ENCODE data around the gene ATOSB. TPM values are rescaled to one million over a fixed set of nuclear protein-coding genes. Genes with fewer than 3 reads are reported as not detected.
A peak's percentile ranks its signal among the peaks of the same experiment; 100 is the strongest.

Gene ATOSB
- total RNA-seq, 1 donor from 2014 or later = 51.0 TPM

DNA sequence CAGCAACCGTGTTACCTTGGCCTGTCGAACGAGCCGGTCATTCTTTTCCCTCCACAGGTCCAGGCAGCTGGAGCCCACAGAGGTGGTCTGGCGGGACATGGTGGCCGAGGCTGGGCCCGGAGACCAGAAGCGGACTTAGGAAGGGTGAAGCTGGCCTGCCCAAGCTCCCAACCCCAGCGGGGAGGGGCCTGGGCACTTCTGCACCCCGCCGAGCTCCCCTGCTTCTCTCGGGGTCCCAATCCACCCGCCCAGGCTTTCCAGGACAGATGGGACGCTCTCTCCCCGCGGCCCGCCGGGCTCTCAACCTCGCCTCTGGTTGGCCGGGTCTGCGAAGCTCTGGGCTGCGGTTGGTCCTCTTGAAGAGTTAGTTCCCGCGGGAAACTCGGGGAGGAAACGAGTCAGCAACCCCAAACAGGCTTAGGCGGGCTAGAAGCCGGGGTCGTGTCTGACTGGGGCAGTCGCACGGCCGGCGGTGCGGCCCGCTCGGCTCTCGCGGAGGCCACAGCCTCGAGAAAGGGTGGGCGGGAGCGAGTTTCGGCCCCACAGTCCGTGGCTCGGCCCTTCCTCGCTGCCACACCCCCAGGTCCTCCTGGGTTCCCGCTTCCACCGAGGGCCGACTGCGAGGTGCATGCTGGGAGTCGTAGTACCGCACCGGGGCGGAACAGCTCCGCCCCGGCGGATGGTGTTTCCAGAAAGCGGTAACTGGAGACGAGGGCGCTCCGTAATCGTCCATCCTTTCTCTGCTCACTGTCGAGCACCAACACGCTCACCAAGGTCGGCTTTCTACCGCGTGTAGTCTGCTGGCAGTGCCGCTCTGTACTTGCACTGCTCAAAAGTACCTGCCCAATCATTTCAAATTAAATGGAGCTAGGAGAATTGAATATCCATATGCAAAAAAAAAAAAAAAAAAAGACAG, 36.0 kb downstream of the ATOSB start, which contains the start of gene FANCG:
Gene FANCG (minus strand): TSS at position 517 of the 916 bp plus-strand sequence. CDS start 418 bp downstream, at position 99.
- Mint-ChIP-seq H3K4me1 (ENCODE audit: low read depth, unreplicated experiment) (peaks cover 10% of the 10 kb centered on the region), H3K36me3 (ENCODE audit: unreplicated experiment) (no peaks in the 10 kb centered on the region), H3K27ac (ENCODE audit: unreplicated experiment) (peak within 1 kb of the TSS; percentile 97), H3K27me3 (ENCODE audit: unreplicated experiment) (peaks cover 12% of the 10 kb centered on the region), H3K4me3 (ENCODE audit: unreplicated experiment) (peak within 1 kb of the TSS; percentile 99), H3K9me3 (ENCODE audit: unreplicated experiment) (peaks cover 4% of the 10 kb centered on the region)
- peak; percentile 88 for DNase-seq
- TF ChIP-seq, protein P1, sequence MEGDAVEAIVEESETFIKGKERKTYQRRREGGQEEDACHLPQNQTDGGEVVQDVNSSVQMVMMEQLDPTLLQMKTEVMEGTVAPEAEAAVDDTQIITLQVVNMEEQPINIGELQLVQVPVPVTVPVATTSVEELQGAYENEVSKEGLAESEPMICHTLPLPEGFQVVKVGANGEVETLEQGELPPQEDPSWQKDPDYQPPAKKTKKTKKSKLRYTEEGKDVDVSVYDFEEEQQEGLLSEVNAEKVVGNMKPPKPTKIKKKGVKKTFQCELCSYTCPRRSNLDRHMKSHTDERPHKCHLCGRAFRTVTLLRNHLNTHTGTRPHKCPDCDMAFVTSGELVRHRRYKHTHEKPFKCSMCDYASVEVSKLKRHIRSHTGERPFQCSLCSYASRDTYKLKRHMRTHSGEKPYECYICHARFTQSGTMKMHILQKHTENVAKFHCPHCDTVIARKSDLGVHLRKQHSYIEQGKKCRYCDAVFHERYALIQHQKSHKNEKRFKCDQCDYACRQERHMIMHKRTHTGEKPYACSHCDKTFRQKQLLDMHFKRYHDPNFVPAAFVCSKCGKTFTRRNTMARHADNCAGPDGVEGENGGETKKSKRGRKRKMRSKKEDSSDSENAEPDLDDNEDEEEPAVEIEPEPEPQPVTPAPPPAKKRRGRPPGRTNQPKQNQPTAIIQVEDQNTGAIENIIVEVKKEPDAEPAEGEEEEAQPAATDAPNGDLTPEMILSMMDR (IDR thresholded peaks at IDR 0.05; ENCODE audit: partially characterized antibody, unreplicated experiment) = no peak

DNA sequence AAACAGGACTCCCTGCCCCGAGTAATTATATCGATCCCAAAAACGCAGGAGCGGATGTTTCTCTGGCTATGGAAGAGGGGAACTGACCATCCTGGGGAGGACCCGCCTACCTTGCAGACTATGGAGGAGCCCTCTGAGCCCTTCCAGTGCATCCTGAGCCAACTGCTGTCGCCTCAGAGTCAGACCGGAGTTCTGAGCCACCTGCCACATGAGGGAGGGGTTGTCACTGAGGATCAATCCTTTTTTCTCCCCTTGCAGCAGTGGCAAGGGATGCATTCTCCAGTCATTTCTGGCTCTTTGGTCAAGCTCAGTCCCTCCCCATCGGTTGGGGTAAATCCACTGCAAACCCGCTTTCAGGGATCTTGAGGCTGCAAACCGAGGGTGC, 36.6 kb downstream of the ATOSB start:
- H3K9me3 Mint-ChIP-seq (ENCODE audit: unreplicated experiment) = peaks cover 4% of the 10 kb centered on the region
- H3K4me3 Mint-ChIP-seq (ENCODE audit: unreplicated experiment) = peak overlapping the region; percentile 99
- DNase-seq = peak; percentile 28
- TF ChIP-seq, protein P1 (IDR thresholded peaks at IDR 0.05; ENCODE audit: partially characterized antibody, unreplicated experiment) = no peak
- no peaks in the 10 kb centered on the region for H3K36me3 Mint-ChIP-seq (ENCODE audit: unreplicated experiment)
- H3K27me3 Mint-ChIP-seq (ENCODE audit: unreplicated experiment) = peaks cover 12% of the 10 kb centered on the region
- peaks cover 10% of the 10 kb centered on the region for H3K4me1 Mint-ChIP-seq (ENCODE audit: low read depth, unreplicated experiment)
- peak overlapping the region; percentile 90 for H3K27ac Mint-ChIP-seq (ENCODE audit: unreplicated experiment)

DNA sequence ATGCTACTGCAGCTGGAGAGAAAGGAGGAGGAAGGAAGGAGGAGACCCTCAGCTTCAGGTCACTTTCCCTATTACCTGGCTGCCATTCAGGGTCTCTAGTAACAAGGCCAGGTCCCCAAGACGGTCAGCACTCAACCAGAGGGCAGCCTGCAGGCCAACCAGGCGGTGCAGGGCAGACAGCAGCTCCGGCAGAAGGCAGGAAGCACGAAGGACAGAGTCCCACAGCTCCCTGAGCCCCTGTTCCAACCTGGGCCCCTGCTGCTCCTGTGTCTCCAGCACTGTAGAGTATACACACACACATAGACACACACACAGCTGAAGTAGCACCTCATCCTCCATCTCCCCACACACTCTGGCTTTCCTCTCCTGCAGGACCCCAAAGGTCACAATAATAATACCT, 37.6 kb downstream of the ATOSB start:
- Mint-ChIP-seq H3K36me3 (ENCODE audit: unreplicated experiment) (peaks cover 3% of the 10 kb centered on the region), H3K9me3 (ENCODE audit: unreplicated experiment) (peaks cover 5% of the 10 kb centered on the region), H3K4me3 (ENCODE audit: unreplicated experiment) (peak overlapping the region; percentile 99), H3K27me3 (ENCODE audit: unreplicated experiment) (peaks cover 12% of the 10 kb centered on the region), H3K4me1 (ENCODE audit: low read depth, unreplicated experiment) (peaks cover 13% of the 10 kb centered on the region), H3K27ac (ENCODE audit: unreplicated experiment) (peak overlapping the region; percentile 90)
- TF ChIP-seq, protein P1 (IDR thresholded peaks at IDR 0.05; ENCODE audit: partially characterized antibody, unreplicated experiment) = no peak
- DNase-seq = no peak

DNA sequence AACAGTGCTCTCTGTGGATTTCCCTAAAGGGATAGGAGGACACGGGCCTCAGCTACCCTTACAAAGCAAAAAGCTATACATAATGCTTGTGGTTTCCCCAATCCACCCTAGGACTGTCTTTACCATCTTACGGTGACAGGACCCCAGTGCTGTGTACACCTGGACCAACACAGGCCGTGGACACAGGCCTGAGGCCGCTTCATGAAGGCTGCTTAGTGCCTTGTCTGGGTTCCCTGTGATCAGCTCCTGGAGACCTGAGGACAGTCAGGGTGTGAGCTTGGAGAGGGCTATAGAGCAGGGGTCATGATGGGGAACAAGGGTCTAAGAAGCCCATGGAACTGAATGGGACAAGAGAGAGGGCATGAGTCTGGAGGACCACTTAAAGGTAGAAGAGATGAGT, 38.8 kb downstream of the ATOSB start:
- Mint-ChIP-seq H3K27ac (ENCODE audit: unreplicated experiment) (no peak overlapping the region), H3K36me3 (ENCODE audit: unreplicated experiment) (peaks cover 3% of the 10 kb centered on the region), H3K4me3 (ENCODE audit: unreplicated experiment) (no peak overlapping the region), H3K27me3 (ENCODE audit: unreplicated experiment) (peaks cover 19% of the 10 kb centered on the region), H3K4me1 (ENCODE audit: low read depth, unreplicated experiment) (peaks cover 16% of the 10 kb centered on the region), H3K9me3 (ENCODE audit: unreplicated experiment) (peaks cover 12% of the 10 kb centered on the region)
- DNase-seq = no peak
- TF ChIP-seq, protein P1 (IDR thresholded peaks at IDR 0.05; ENCODE audit: partially characterized antibody, unreplicated experiment) = no peak

DNA sequence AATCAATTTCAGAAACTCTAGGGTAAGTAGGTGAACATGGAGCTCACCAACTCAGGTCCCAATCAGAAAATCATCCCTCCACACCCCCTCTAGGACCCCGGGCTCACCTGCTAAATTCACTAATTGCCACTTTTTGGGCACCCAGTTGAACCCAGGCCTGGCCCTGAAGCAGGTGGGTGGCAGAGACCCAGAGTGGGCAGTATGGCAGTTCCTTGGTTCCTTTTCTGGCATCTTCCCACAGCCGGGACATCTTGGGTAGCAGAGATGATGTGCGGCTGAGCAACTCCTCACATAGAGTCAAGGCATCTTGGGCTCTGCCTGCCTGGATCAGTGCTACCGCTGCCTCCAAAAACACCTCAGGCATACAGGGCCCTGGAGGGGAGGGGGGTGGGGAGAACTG, 40.3 kb downstream of the ATOSB start:
- TF ChIP-seq, protein P1 (IDR thresholded peaks at IDR 0.05; ENCODE audit: partially characterized antibody, unreplicated experiment) = no peak
- Mint-ChIP-seq H3K27ac (ENCODE audit: unreplicated experiment) (no peak overlapping the region), H3K9me3 (ENCODE audit: unreplicated experiment) (peaks cover 17% of the 10 kb centered on the region), H3K36me3 (ENCODE audit: unreplicated experiment) (peaks cover 3% of the 10 kb centered on the region), H3K27me3 (ENCODE audit: unreplicated experiment) (peaks cover 23% of the 10 kb centered on the region), H3K4me1 (ENCODE audit: low read depth, unreplicated experiment) (peaks cover 22% of the 10 kb centered on the region), H3K4me3 (ENCODE audit: unreplicated experiment) (no peak overlapping the region)
- no peak for DNase-seq

All from glutamatergic neuron (in vitro differentiated cells).